Stimulated activated CD4-positive, alpha-beta T cell treated with anti-CD3 and anti-CD28 coated beads, Interleukin-1b, Interleukin-23, amount 100 ng/mL, for 48 hours (primary cell): Measurements from ENCODE around the gene NUP210.

Experiments
- DNase-seq: peaks from one replicate; pipeline ENCODE4 v3.0.0-alpha.2; 2020

NUP210 gene

DNA sequence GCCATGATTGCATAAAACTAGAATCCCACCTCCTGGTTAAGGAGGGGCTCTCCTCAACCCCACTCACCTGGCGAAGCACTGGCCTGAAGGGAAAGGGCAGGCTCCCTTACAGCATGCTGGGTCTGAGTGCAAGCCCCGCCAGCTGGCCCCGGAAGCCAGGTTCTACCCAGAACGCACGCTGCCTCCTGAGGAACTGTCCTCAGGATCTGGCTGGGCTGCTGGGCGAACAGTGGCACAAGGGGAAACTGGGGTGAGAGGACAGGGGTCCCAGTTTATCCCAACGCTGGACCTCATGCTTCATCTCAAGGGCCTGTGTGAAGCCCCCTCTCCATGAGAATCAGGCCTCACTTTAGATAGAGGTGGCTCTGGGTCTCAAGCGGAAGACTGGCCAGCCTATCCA, 47.5 kb downstream of the NUP210 start:
- DNase-seq = no peak

- DNase-seq = no peak
Measured at GRCh38 chr3:13372126-13372525, 48.0 kb downstream of the NUP210 start.

GRCh38 chr3:13371100-13372075, 48.7 kb downstream of the NUP210 start:
- DNase-seq = no peak

- no peak for DNase-seq
Measured at GRCh38 chr3:13370609-13371008, 49.5 kb downstream of the NUP210 start.

DNA sequence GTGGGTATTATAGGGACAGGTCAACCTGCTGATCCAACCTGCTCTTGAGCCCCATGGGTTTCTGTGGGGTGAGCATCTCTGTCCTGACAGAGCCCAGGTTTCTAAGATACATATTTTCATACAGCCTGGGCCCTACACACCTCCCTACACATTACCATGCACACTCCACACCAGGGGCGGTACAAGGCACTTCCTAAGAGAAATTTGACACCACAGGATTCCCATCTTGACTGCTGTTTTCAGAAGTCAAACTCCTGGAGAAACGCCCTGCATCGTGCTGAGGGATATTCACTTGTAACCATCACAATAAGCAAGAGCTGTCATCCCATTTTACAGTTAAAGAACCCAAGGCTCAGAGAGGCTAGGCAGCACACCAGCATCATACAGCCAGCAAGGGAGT, 50.1 kb downstream of the NUP210 start:
- no peak for DNase-seq

DNA sequence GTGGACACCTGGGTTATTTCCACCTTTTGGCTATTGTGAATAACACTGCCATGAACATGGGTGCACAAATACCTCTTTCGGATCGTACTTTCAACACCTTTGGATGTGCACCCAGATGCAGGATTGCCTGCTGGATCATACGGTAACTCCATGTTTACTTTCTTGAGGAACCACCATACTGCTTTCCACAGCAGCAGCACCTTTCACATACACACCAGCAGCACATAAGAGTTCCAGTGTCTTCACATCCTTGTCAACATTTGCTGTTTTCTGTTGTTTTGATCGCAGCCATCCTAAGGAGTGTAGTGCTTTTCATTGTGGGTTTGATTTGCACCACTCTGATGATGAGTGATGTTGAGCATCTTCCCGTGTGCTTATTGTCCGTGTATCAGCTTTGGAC, 51.3 kb downstream of the NUP210 start:
- no peak for DNase-seq

DNA sequence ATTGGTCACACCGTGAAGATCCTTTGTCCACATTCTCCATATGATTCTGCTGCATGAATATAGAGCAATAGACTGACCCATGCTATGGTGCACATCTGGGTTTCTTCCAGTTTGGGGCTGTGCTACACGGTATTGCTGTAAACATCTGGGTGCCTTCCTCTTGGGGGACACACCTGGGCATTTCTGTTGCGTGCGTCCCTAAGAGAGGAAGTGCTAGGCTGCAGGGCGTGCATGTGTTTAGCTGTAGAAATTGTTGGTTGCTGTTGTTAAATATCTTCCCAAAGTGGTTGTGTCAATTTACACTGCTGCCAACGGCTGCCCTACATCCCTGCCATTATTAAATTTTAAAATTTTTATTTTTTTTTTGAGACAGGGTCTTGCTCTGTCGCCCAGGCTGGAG, 52.4 kb downstream of the NUP210 start:
- DNase-seq = no peak

GRCh38 chr3:13365390-13366379, 54.4 kb downstream of the NUP210 start:
- no peak for DNase-seq

DNA sequence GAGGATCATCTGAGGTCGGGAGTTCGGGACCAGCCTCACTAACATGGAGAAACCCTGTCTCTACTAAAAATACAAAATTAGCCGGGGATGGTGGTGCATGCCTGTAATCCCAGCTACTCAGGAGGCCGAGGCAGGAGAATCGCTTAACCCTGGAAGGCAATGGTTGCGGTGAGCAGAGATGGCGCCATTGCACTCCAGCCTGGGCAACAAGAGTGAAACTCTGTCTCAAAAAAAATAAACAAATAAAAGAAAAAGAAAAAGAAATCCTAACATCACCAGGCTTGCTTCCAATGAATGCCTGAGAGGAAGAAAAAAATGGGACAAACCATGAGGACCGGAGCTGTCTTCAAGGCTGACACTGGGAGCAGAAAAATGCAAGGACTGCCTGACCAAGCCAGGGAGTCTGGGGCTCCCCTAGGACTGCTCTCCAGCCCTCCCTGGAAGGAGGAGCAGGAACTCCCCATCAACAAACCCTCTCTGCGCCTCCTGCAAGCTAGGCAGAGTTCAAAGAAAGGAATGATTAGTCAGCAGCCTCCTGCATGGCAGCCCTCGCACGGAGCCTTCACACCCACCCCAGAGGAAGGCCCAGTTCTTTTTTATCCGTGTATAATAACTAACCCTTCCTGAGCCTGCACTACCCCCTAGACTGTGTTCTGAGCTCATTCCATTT, 55.4 kb downstream of the NUP210 start:
- no peak for DNase-seq

- no peak for DNase-seq
Measured at GRCh38 chr3:13362551-13362950, 57.6 kb downstream of the NUP210 start.

GRCh38 chr3:13359916-13360315, 60.2 kb downstream of the NUP210 start:
- no peak for DNase-seq

- no peak for DNase-seq
Measured at GRCh38 chr3:13358643-13359042, 61.5 kb downstream of the NUP210 start.

GRCh38 chr3:13358051-13358450, 62.1 kb downstream of the NUP210 start:
- no peak for DNase-seq

DNA sequence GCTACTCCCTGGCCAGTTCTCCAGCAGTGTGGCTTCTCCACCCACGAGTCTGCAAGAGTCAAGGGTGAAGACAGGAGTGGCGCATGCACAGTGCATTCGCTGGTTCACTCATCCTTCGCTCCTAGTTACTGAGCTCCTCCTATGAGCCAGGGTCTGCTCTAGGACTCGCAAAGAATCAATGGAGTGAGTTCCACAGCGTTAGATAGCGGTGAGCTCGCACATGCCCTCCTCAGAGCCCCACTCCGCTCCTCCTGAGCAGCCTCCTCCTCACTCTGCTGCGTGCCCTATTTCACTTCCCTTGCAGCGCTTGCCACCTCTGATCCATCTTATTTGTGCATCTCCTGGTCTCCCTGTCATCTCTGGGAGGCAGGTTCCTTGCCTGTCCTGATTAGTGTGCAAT, 63.0 kb downstream of the NUP210 start:
- DNase-seq = no peak

- DNase-seq = no peak
Measured at GRCh38 chr3:13353936-13354542, 66.1 kb downstream of the NUP210 start.

GRCh38 chr3:13353506-13353905, 66.6 kb downstream of the NUP210 start:
- no peak for DNase-seq

DNA sequence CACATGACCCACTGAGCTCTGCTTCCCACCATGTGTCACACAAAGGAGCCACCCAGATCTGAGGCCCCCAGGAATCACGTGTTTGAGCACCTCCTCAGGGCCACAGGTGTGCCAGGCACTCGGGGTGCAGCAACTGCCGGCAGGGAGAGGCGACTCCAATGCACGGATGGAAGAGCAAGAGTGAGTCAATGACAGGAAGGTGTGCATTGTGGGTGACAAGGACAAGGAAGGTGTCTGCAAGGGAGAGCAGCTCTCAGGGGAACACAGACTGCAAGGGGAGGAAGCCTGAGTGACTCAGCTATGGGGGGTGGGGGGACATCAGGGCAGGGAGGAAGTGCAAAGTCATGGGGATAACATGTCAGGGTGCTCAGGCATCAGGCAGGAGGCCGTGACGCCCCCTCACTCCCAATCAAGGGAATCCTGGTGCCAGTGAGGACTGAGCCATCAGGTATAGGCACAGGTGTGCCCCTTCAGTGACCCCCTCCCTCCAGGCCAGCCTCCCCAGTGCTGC, 67.4 kb downstream of the NUP210 start:
- DNase-seq = peak; percentile 39

DNA sequence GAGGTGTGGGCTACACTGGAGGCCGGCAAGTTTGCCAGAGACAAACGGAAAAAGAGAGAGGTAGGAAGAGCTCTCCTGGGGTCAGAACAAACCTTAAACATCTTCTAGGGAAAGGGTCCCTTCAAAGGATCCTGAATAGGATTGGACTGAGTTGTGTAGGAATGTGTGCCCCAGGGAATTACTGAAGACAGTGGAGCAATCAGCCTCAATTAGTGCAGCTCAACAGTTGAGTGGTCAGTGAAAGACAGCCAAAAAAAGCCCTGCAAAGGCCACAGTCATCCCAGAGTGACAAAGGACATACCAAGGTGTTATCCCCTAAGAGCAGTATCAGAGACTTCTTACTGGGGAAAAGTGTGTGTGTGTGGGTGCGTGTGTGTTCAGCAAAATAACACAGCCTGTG, 70.3 kb downstream of the NUP210 start:
- no peak for DNase-seq

- no peak for DNase-seq
Measured at GRCh38 chr3:13348661-13349396, 71.3 kb downstream of the NUP210 start.

GRCh38 chr3:13348100-13348499, 72.0 kb downstream of the NUP210 start:
- no peak for DNase-seq

DNA sequence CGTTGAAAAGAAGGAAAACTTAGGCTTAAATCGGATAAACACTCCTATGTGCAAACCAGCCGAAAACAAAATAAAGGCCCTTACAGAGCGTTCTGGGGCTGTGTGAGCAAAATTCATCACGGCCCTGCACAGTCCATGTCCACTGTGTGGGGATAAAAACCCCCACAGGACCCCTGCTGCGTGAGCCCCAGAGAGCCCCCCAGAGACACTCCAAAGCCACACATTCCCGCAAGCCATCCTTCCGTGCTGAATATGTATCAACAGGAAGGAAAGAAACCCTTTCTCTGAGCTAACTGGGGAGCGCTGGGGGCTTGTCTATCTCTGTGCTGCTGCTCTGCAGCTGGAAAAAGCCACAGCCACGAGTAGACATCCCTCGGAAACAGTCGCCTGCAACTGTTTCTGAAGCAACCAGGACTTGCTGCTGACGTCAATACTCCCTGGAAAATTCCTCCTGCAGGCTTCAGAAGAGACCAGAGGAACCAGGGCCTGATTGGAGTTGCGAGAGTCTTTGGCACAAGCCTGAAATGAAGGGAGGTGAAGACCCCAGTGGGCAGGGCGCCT, 72.7 kb downstream of the NUP210 start:
- DNase-seq = no peak
